Renal cortex interstitium (tissue), 11 donors: Measurements from ENCODE around the gene GAS2. TPM values are rescaled to one million over a fixed set of nuclear protein-coding genes. Genes with fewer than 3 reads are reported as not detected.

ENCODE experiments used
- DNase-seq, 11 donors: peaks; one replicate each; pipeline ENCODE4 v3.0.0-alpha.2; 2013; ENCODE audit warnings: low read depth in 9 of 11, low spot score in 4 of 11; ENCODE audit errors: extremely low read depth in 1 of 11
- polyA plus RNA-seq, 3 donors: library from polyadenylated mRNA; unstranded; fragments of 120-200 nt; gene quantifications; one replicate each; pipeline ENCODE4 v1.2.1, GENCODE V29; 2013; ENCODE audit not compliant: insufficient read length in 3 of 3

The GAS2 gene
- polyA plus RNA-seq, 3 donors = 9.8 to 12.5 (median 11.2) TPM

- no peak for DNase-seq
These were observed 142.3 kb downstream of the GAS2 start for GRCh38 chr11:22808571-22809197.

DNA sequence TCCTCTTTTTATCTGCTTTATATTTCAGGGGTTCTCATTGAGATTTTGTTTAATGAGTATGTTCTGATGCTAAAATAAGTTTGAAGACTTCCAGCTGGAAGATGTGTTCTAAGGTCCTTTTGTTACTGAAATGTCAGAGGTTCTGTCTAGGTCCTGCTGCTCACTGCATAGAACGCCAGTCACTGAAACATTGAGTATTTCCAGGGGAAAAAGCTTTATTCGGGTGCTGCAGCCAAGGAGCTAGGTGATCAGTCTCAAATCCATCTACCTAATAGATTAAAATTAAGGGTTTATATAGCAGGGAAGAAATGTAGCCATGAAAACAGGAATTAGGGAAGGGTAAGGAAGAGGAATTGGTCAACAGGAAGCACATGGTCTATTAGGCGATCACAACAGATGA is 143.5 kb downstream of the GAS2 start:
- DNase-seq = no peak

GRCh38 chr11:22822203-22822602 is 155.8 kb downstream of the GAS2 start:
- DNase-seq = no peak

DNA sequence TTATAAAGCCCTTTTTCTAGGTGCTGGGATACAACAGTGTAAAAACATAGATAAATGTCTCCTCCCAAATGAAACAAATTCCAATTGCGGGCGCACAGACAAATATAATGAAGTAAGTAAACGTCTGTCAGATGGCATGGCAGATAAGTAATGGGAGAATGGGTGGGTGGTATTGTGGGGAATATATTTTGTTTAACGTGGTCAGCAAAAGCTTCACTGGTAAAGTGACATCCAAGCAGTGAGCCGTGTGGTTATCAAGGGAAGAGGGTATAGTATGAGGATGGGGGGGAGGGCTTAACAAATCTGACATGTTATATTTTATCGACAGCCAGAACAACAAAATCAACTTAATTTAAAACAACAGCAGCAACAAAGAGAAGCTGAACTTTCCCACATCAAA is 162.0 kb downstream of the GAS2 start:
- DNase-seq = no peak

DNA sequence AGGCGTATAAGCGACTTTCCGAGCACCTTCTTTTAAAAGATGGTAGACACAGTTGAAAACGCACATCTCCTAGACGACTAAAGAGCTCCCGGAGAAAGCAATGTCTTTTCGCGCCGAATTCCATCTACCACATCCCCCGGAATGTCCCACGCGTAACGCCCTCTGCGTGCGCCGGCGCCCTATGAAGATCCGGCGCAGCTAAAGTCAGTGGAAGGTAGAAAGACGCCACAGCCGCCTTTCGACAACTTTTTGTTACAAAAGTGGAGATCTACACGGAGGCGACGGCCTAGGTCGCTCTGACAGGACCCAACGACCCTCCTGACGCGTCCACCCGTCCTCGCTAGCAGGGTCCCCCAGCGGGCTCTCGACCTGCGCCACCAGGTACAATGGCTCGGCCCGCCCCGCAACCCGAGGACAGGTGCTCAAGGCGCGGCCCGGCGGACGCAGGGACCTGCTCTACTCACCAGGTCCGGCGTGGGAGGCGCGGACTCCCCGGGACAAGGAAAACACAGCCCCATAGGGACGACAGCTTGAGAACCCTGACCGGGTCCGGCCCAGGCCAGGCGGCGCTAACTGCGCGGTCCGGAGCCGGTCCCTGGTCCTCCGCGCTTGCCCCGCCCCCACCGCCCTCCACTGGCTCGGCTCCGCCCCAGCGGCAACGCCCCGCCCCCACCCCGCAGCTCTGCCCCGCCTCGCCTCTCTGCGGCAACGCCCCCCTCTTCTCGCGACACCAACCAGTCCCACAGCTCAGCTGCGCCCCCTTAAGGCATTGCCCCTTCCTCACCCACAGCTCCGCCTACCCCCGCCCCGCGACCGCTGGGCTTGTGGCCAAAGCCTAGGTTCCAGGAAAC is 163.0 kb downstream of the GAS2 start, which contains the start of gene SVIP:
Gene SVIP (minus strand): TSS at position 571 of the 851 bp plus-strand sequence. CDS start 53 bp downstream, at position 518.
- peak; percentile 73 to 88 (median 86) for DNase-seq

GRCh38 chr11:22830082-22830414 is 163.6 kb downstream of the GAS2 start:
- no peak for DNase-seq

DNA sequence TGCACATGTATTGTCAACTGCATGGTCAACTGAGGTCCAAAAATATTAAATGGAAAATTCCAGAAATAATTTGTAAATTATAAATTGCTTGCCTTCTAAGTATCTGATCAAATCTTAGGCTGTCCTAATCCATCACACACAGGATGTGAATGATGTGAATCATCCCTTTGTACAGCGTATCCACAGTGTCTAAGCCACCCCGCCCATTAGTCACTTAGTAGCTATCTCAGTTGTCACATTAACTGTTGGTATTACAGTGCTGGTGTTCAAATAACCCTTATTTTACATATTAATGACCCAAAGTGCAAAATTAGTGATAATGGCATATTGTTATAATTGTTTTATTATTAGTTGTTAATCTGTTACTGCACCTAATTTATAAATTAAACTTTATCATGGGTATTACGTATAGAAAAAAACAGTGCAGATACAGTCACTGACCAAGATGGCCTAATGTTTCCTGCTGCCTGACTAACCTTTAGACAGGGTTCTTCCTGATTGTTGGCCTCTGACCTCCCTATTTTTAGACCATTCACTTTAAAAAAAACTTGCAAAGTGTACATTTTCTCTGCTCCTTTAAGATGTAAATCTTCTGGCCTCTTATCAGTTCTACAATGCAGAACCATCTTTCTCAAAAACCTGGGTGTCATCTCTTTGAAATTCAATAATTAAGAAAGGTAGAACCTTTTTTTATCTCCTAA is 166.1 kb downstream of the GAS2 start:
- no peak for DNase-seq

DNA sequence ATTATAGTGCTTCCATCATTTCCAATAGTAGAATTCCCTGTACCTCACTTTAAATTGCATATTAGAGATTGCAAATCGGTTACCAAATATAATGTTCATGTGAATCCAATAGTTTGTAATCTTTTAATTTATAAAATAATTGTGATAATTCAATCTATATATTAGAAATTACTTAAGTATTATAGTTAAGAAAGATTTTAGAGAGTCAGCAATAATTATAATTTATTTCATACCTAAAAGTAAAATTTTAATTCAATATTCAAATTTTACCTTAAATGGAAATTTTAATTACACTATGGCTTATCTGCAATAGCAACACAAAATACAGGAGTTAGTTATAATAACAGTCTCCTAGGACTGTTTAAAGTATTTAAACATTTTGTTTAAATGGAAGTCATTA is 180.3 kb downstream of the GAS2 start:
- DNase-seq = no peak

- no peak for DNase-seq
These were observed 185.1 kb downstream of the GAS2 start for GRCh38 chr11:22851477-22851876.

GRCh38 chr11:22859756-22860155 is 193.3 kb downstream of the GAS2 start:
- no peak for DNase-seq

- DNase-seq = no peak
These were observed 193.8 kb downstream of the GAS2 start, which contains the start of gene CCDC179 for GRCh38 chr11:22860241-22860640. Gene CCDC179 (minus strand): TSS chr11:22860474. CDS start chr11:22860421, 53 bp downstream.

Other genes starting within 250 kb of the GAS2 start
- 10 to 100 TPM; 18.0 to 20.7 (median 19.2) TPM for gene FANCF, start 40.8 kb upstream of the GAS2 start, polyA plus RNA-seq
- gene SVIP, start 163.2 kb downstream of the GAS2 start, polyA plus RNA-seq = 10 to 100 TPM; 37.3 to 43.7 (median 40.5) TPM
- gene CCDC179, start 193.9 kb downstream of the GAS2 start, polyA plus RNA-seq = not detected